ENCODE measurements around the gene ADRM1.

The ADRM1 gene

GRCh38 chr20:62262064-62262463 is 40.7 kb upstream of the ADRM1 start:
- Histone ChIP-seq H3K4me2 (ENCODE audit: low read length) (no peak overlapping the region), H3K27ac (ENCODE audit: low read depth, low read length) (no peak overlapping the region), H3K36me3 (ENCODE audit: control insufficient read depth, low read length) (peaks cover 4% of the 10 kb centered on the region), H3K4me3 (ENCODE audit: low read length) (no peak overlapping the region), H3K9me3 (ENCODE audit: control insufficient read depth, insufficient read depth, low read length) (no peaks in the 10 kb centered on the region), H3K9me2 (replicated peaks; ENCODE audit: control insufficient read depth, low read length) (no peaks in the 10 kb centered on the region), H3K27me3 (ENCODE audit: control insufficient read depth, low read length) (no peaks in the 10 kb centered on the region), H3F3A (ENCODE audit: control insufficient read depth, insufficient read depth) (no peaks in the 10 kb centered on the region), H4K20me1 (ENCODE audit: control insufficient read depth, insufficient read depth, low read depth, low read length) (0 out of 2 replicates have a peak, but pooled peaks cover 5% of the 10 kb centered on the region), H3K79me2 (ENCODE audit: control insufficient read depth, low read length) (no peaks in the 10 kb centered on the region), H3K4me1 (ENCODE audit: control insufficient read depth, low read length) (no peaks in the 10 kb centered on the region)
- TF ChIP-seq EZH2phosphoT487 (IDR thresholded peaks at IDR 0.05; ENCODE audit: borderline replicate concordance, low read length), result no peak
- no peak for TF ChIP-seq CTCF (IDR thresholded peaks at IDR 0.05; ENCODE audit: low read depth, low read length, poor library complexity, severe bottlenecking)

GRCh38 chr20:62263396-62263795 is 39.4 kb upstream of the ADRM1 start:
- H3K27me3 ChIP-seq (ENCODE audit: control insufficient read depth, low read length), result no peaks in the 10 kb centered on the region
- H3K4me2 ChIP-seq (ENCODE audit: low read length), result no peak overlapping the region
- no peak overlapping the region for H3K27ac ChIP-seq (ENCODE audit: low read depth, low read length)
- H3K4me1 ChIP-seq (ENCODE audit: control insufficient read depth, low read length), result no peaks in the 10 kb centered on the region
- no peak for TF ChIP-seq EZH2phosphoT487 (IDR thresholded peaks at IDR 0.05; ENCODE audit: borderline replicate concordance, low read length)
- TF ChIP-seq CTCF (IDR thresholded peaks at IDR 0.05; ENCODE audit: low read depth, low read length, poor library complexity, severe bottlenecking), result no peak
- 0 out of 2 replicates have a peak, but pooled peaks cover 4% of the 10 kb centered on the region for H4K20me1 ChIP-seq (ENCODE audit: control insufficient read depth, insufficient read depth, low read depth, low read length)
- peaks cover 4% of the 10 kb centered on the region for H3K36me3 ChIP-seq (ENCODE audit: control insufficient read depth, low read length)
- no peaks in the 10 kb centered on the region for H3F3A ChIP-seq (ENCODE audit: control insufficient read depth, insufficient read depth)
- no peaks in the 10 kb centered on the region for H3K9me2 ChIP-seq (replicated peaks; ENCODE audit: control insufficient read depth, low read length)
- no peaks in the 10 kb centered on the region for H3K9me3 ChIP-seq (ENCODE audit: control insufficient read depth, insufficient read depth, low read length)
- H3K79me2 ChIP-seq (ENCODE audit: control insufficient read depth, low read length), result no peaks in the 10 kb centered on the region
- no peak overlapping the region for H3K4me3 ChIP-seq (ENCODE audit: low read length)

- TF ChIP-seq EZH2phosphoT487 (IDR thresholded peaks at IDR 0.05; ENCODE audit: borderline replicate concordance, low read length), result no peak
Measured at GRCh38 chr20:62265365-62265764, 37.4 kb upstream of the ADRM1 start.

GRCh38 chr20:62266340-62266739 is 36.5 kb upstream of the ADRM1 start:
- Histone ChIP-seq H3K4me3 (ENCODE audit: low read length) (no peak overlapping the region), H3K4me1 (ENCODE audit: control insufficient read depth, low read length) (no peaks in the 10 kb centered on the region), H3K9me3 (ENCODE audit: control insufficient read depth, insufficient read depth, low read length) (no peaks in the 10 kb centered on the region), H3K79me2 (ENCODE audit: control insufficient read depth, low read length) (no peaks in the 10 kb centered on the region), H3K9me2 (replicated peaks; ENCODE audit: control insufficient read depth, low read length) (no peaks in the 10 kb centered on the region), H3K36me3 (ENCODE audit: control insufficient read depth, low read length) (peaks cover 4% of the 10 kb centered on the region), H4K20me1 (ENCODE audit: control insufficient read depth, insufficient read depth, low read depth, low read length) (no peaks in the 10 kb centered on the region), H3K27me3 (ENCODE audit: control insufficient read depth, low read length) (no peaks in the 10 kb centered on the region), H3K27ac (ENCODE audit: low read depth, low read length) (no peak overlapping the region), H3K4me2 (ENCODE audit: low read length) (no peak overlapping the region), H3F3A (ENCODE audit: control insufficient read depth, insufficient read depth) (no peaks in the 10 kb centered on the region)
- no peak for TF ChIP-seq CTCF (IDR thresholded peaks at IDR 0.05; ENCODE audit: low read depth, low read length, poor library complexity, severe bottlenecking)
- no peak for TF ChIP-seq EZH2phosphoT487 (IDR thresholded peaks at IDR 0.05; ENCODE audit: borderline replicate concordance, low read length)

More at GRCh38 chr20:62265365-62265764, 37.4 kb upstream of the ADRM1 start:
- Histone ChIP-seq H3K4me2 (ENCODE audit: low read length) (no peak overlapping the region), H3F3A (ENCODE audit: control insufficient read depth, insufficient read depth) (no peaks in the 10 kb centered on the region), H3K36me3 (ENCODE audit: control insufficient read depth, low read length) (peaks cover 4% of the 10 kb centered on the region), H3K79me2 (ENCODE audit: control insufficient read depth, low read length) (no peaks in the 10 kb centered on the region), H3K9me2 (replicated peaks; ENCODE audit: control insufficient read depth, low read length) (no peaks in the 10 kb centered on the region), H3K4me3 (ENCODE audit: low read length) (no peak overlapping the region), H4K20me1 (ENCODE audit: control insufficient read depth, insufficient read depth, low read depth, low read length) (no peaks in the 10 kb centered on the region), H3K27me3 (ENCODE audit: control insufficient read depth, low read length) (no peaks in the 10 kb centered on the region), H3K9me3 (ENCODE audit: control insufficient read depth, insufficient read depth, low read length) (no peaks in the 10 kb centered on the region), H3K27ac (ENCODE audit: low read depth, low read length) (no peak overlapping the region), H3K4me1 (ENCODE audit: control insufficient read depth, low read length) (no peaks in the 10 kb centered on the region)

All from DOHH2 (cell line).